ENCODE results near the gene GRPR. TPM values are rescaled to one million over a fixed set of nuclear protein-coding genes. Genes with fewer than 3 reads are reported as not detected.
"Not testable (repeated sequence)": the region's sequence is repeated elsewhere in the genome, so short reads cannot be mapped to it uniquely, and the experiment has no call there.

The GRPR gene
- total and polyA plus RNA-seq, 4 donors, result 0.08 TPM; not detected in 3

- Histone ChIP-seq H3K27me3 (ENCODE audit: control insufficient read depth in 4 of 4, insufficient read depth in 4 of 4, low read length in 3 of 4) (no peaks in the 10 kb centered on the region), H3K36me3 (ENCODE audit: control insufficient read depth in 4 of 4, insufficient read depth in 3 of 4, low read depth in 1 of 4, low read length in 3 of 4) (no peaks in the 10 kb centered on the region), H3K9ac (ENCODE audit: low read depth in 1 of 2, low read length in 2 of 2) (no peak overlapping the region), H3K27ac (ENCODE audit: low read depth in 1 of 2, low read length in 2 of 2) (no peak overlapping the region), H3K4me3 (ENCODE audit: low read depth in 1 of 3, low read length in 3 of 3) (no peak overlapping the region), H3K4me1 (ENCODE audit: control insufficient read depth in 4 of 4, insufficient read depth in 4 of 4, low read length in 3 of 4) (no peaks in the 10 kb centered on the region), H3K9me3 (ENCODE audit: control insufficient read depth in 4 of 4, low read length in 3 of 4) (no peaks in the 10 kb centered on the region)
- TF ChIP-seq REST (IDR thresholded peaks at IDR 0.05) (no peak), SP1 (IDR thresholded peaks at IDR 0.05) (no peak), FOXA2 (IDR thresholded peaks at IDR 0.05) (no peak), GABPA (IDR thresholded peaks at IDR 0.05 in 1 of 2, conservative IDR thresholded peaks at IDR 0.05 in 1 of 2) (no peak)
- no peak for DNase-seq (ENCODE audit: low spot score)
These were observed 18.8 kb downstream of the GRPR start for GRCh38 chrX:16142246-16142558.

DNA sequence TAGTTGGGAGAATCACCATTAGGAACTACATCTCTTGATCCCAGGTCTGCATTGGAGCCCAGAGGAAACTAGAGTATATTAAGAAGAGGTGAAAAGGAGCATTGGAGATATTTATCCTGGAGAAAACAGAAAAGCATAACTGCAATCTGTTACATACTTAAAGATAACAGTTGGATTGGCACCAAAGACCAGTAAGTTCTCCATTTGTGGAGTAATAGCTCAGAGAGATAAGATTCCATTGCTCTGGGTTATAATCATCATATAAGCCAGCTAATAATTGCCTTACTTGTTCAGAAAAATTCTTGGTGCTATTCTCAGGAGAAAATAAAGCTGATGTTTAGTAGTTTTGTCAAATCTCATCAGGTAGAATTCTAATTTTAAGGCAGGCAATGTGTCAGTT, 20.6 kb downstream of the GRPR start:
- TF ChIP-seq GABPA (IDR thresholded peaks at IDR 0.05 in 1 of 2, conservative IDR thresholded peaks at IDR 0.05 in 1 of 2), result no peak
- no peak for TF ChIP-seq RXRA (IDR thresholded peaks at IDR 0.05)
- Histone ChIP-seq H3K27me3 (ENCODE audit: control insufficient read depth in 4 of 4, insufficient read depth in 4 of 4, low read length in 3 of 4) (peaks cover 0 to 3% (median 0%) of the 10 kb centered on the region in 4 donors), H3K27ac (ENCODE audit: low read depth in 1 of 2, low read length in 2 of 2) (no peak overlapping the region), H3K4me3 (ENCODE audit: low read depth in 1 of 3, low read length in 3 of 3) (no peak overlapping the region), H3K9me3 (ENCODE audit: control insufficient read depth in 4 of 4, low read length in 3 of 4) (no peaks in the 10 kb centered on the region), H3K4me1 (ENCODE audit: control insufficient read depth in 4 of 4, insufficient read depth in 4 of 4, low read length in 3 of 4) (no peaks in the 10 kb centered on the region), H3K9ac (ENCODE audit: low read depth in 1 of 2, low read length in 2 of 2) (no peak overlapping the region), H3K36me3 (ENCODE audit: control insufficient read depth in 4 of 4, insufficient read depth in 3 of 4, low read depth in 1 of 4, low read length in 3 of 4) (no peaks in the 10 kb centered on the region)
- DNase-seq (ENCODE audit: low spot score), result no peak

- H3K9me3 ChIP-seq (ENCODE audit: control insufficient read depth in 4 of 4, low read length in 3 of 4), result no peaks in the 10 kb centered on the region
- H3K27me3 ChIP-seq (ENCODE audit: control insufficient read depth in 4 of 4, insufficient read depth in 4 of 4, low read length in 3 of 4), result peaks cover 0 to 3% (median 0%) of the 10 kb centered on the region in 4 donors
- DNase-seq (ENCODE audit: low spot score), result no peak
- 23% methylated on average over 2 of the region's 2 CpGs for WGBS
- H3K4me3 ChIP-seq (ENCODE audit: low read depth in 1 of 3, low read length in 3 of 3), result no peak overlapping the region
- H3K9ac ChIP-seq (ENCODE audit: low read depth in 1 of 2, low read length in 2 of 2), result no peak overlapping the region
- no peaks in the 10 kb centered on the region for H3K36me3 ChIP-seq (ENCODE audit: control insufficient read depth in 4 of 4, insufficient read depth in 3 of 4, low read depth in 1 of 4, low read length in 3 of 4)
- no peak for TF ChIP-seq SP1 (IDR thresholded peaks at IDR 0.05)
- no peak overlapping the region for H3K27ac ChIP-seq (ENCODE audit: low read depth in 1 of 2, low read length in 2 of 2)
- no peaks in the 10 kb centered on the region for H3K4me1 ChIP-seq (ENCODE audit: control insufficient read depth in 4 of 4, insufficient read depth in 4 of 4, low read length in 3 of 4)
These were observed 21.1 kb downstream of the GRPR start for GRCh38 chrX:16144420-16144819.

DNA sequence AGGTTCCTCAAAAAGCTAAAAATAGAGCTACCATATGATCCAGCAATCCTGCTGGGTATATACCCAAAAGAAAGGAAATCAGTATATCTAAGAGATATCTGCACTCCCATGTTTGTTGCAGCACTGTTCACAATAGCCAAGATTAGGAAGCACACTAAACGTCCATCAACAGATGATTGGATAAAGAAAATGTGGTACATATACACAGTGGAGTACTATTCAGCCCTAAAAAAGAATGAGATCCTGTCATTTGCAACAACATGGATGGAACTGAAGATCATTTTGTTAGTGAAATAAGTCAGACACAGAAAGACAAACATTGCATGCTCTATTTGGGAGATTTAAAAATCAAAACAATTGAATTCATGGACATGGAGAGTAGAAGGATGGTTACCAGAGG, 21.7 kb downstream of the GRPR start:
- H3K4me1 ChIP-seq (ENCODE audit: control insufficient read depth in 4 of 4, insufficient read depth in 4 of 4, low read length in 3 of 4); H3K27me3 ChIP-seq (ENCODE audit: control insufficient read depth in 4 of 4, insufficient read depth in 4 of 4, low read length in 3 of 4); H3K36me3 ChIP-seq (ENCODE audit: control insufficient read depth in 4 of 4, insufficient read depth in 3 of 4, low read depth in 1 of 4, low read length in 3 of 4); H3K4me3 ChIP-seq (ENCODE audit: low read depth in 1 of 3, low read length in 3 of 3); H3K9me3 ChIP-seq (ENCODE audit: control insufficient read depth in 4 of 4, low read length in 3 of 4); DNase-seq (ENCODE audit: low spot score); H3K27ac ChIP-seq (ENCODE audit: low read depth in 1 of 2, low read length in 2 of 2); H3K9ac ChIP-seq (ENCODE audit: low read depth in 1 of 2, low read length in 2 of 2): not testable (repeated sequence)
- 50% methylated on average over 1 of the region's 1 CpG for WGBS

DNA sequence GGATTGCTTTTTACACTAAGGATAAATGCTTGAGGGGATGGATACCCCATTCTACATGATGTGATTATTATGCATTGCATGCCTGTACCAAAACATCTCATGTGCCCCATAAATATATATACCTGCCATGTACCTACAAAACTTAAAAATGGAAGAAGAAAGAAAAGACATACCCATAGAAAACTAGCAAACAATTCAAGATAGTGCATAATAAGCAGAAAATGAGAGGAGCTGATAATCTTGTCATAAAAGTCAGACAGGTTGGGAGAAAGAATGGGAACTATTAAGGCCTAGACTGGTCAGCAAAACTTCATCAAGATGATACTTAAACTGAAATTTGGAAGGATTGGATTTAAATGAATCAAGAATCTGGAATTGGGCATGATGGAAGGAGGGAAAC, 22.3 kb downstream of the GRPR start:
- TF ChIP-seq SP1 (IDR thresholded peaks at IDR 0.05) (no peak), RXRA (IDR thresholded peaks at IDR 0.05) (no peak), HNF4A (conservative IDR thresholded peaks at IDR 0.05) (no peak), HNF4G (IDR thresholded peaks at IDR 0.05) (no peak), REST (IDR thresholded peaks at IDR 0.05) (no peak), JUND (IDR thresholded peaks at IDR 0.05) (no peak), RAD21 (IDR thresholded peaks at IDR 0.05) (no peak), FOXA1 (IDR thresholded peaks at IDR 0.05) (no peak), FOXA2 (IDR thresholded peaks at IDR 0.05) (no peak), YY1 (IDR thresholded peaks at IDR 0.05) (no peak), NR2F2 (IDR thresholded peaks at IDR 0.05) (no peak)
- TF ChIP-seq, protein P1, sequence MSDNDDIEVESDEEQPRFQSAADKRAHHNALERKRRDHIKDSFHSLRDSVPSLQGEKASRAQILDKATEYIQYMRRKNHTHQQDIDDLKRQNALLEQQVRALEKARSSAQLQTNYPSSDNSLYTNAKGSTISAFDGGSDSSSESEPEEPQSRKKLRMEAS (IDR thresholded peaks at IDR 0.05), result no peak
- no peaks in the 10 kb centered on the region for H3K4me1 ChIP-seq (ENCODE audit: control insufficient read depth in 4 of 4, insufficient read depth in 4 of 4, low read length in 3 of 4)
- no peaks in the 10 kb centered on the region for H3K36me3 ChIP-seq (ENCODE audit: control insufficient read depth in 4 of 4, insufficient read depth in 3 of 4, low read depth in 1 of 4, low read length in 3 of 4)
- H3K9me3 ChIP-seq (ENCODE audit: control insufficient read depth in 4 of 4, low read length in 3 of 4), result no peaks in the 10 kb centered on the region
- no peak overlapping the region for H3K4me3 ChIP-seq (ENCODE audit: low read depth in 1 of 3, low read length in 3 of 3)
- no peak for DNase-seq (ENCODE audit: low spot score)
- H3K27me3 ChIP-seq (ENCODE audit: control insufficient read depth in 4 of 4, insufficient read depth in 4 of 4, low read length in 3 of 4), result peaks cover 0 to 3% (median 0%) of the 10 kb centered on the region in 4 donors
- no peak overlapping the region for H3K9ac ChIP-seq (ENCODE audit: low read depth in 1 of 2, low read length in 2 of 2)
- no peak overlapping the region for H3K27ac ChIP-seq (ENCODE audit: low read depth in 1 of 2, low read length in 2 of 2)
